Chondrocyte (in vitro differentiated cells): ENCODE results near the gene VBP1. TPM values are rescaled to one million over a fixed set of nuclear protein-coding genes. Genes with fewer than 3 reads are reported as not detected.

ENCODE experiments used
- DNase-seq: peaks from one replicate; pipeline ENCODE4 v3.0.0; 2021; ENCODE audit warnings: mixed read lengths, low spot score
- H3K27ac Mint-ChIP-seq: one replicate; pipeline ENCODE4 v1.8.0; 2021; ENCODE audit warnings: mild to moderate bottlenecking, moderate library complexity, mixed read lengths; ENCODE audit not compliant: unreplicated experiment
- H3K27me3 Mint-ChIP-seq: 2 replicates; pipeline ENCODE4 v1.8.0; 2021; ENCODE audit warnings: low read depth, mixed read lengths
- H3K36me3 Mint-ChIP-seq: 2 replicates; pipeline ENCODE4 v1.8.0; 2021; ENCODE audit warnings: low read depth, mixed read lengths
- H3K4me1 Mint-ChIP-seq: 2 replicates; pipeline ENCODE4 v1.8.0; 2021; ENCODE audit warnings: low read depth, mild to moderate bottlenecking, mixed read lengths
- H3K4me3 Mint-ChIP-seq: one replicate; pipeline ENCODE4 v1.8.0; 2021; ENCODE audit warnings: mild to moderate bottlenecking, moderate library complexity, mixed read lengths; ENCODE audit not compliant: unreplicated experiment
- H3K9me3 Mint-ChIP-seq: 2 replicates; pipeline ENCODE4 v1.8.0; 2021; ENCODE audit warnings: low read depth, mixed read lengths
- CTCF ChIP-seq: fragments of 200-600 bp; sonication (generic); IDR thresholded peaks from 2 replicates; pipeline ENCODE4 v1.5.0; 2021; ENCODE audit warnings: antibody characterized with exemption, mild to moderate bottlenecking, moderate library complexity
- total RNA-seq: library from RNA; stranded (reverse); gene quantifications from 3 replicates; pipeline ENCODE4 v1.2.1, GENCODE V29; 2021

Gene VBP1
- total RNA-seq, 1 donor from 2014 or later = 35.5 TPM

DNA sequence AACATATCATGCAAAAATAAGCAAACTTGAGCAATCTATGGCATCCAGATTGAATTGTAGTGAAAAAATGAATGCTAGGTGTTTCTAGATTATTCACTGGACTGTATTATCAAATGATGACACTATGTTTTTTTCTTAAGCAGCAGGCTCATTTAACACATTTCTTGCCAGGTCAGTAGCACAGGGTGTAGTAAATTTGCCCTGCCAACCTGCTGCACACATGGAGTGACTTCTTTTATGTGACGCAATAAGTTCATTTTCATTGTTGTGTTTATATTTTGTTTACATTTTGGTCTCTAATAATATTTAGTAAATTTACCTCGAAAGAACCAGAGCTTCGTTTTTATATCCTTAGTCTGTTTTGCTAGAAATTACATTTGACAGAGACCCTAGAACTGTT lies 9.5 kb downstream of the VBP1 start:
- TF ChIP-seq CTCF = no peak
- no peak for DNase-seq
- H3K27ac Mint-ChIP-seq = no peak overlapping the region
- no peaks in the 10 kb centered on the region for H3K27me3 Mint-ChIP-seq
- H3K9me3 Mint-ChIP-seq = peaks cover 11% of the 10 kb centered on the region
- peaks cover 12% of the 10 kb centered on the region for H3K36me3 Mint-ChIP-seq
- peaks cover 9% of the 10 kb centered on the region for H3K4me1 Mint-ChIP-seq
- no peak overlapping the region for H3K4me3 Mint-ChIP-seq

GRCh38 chrX:155231163-155231562 lies 14.9 kb downstream of the VBP1 start:
- Mint-ChIP-seq H3K27me3 (no peaks in the 10 kb centered on the region), H3K36me3 (peaks cover 10% of the 10 kb centered on the region), H3K4me3 (no peak overlapping the region), H3K27ac (no peak overlapping the region), H3K4me1 (peaks cover 13% of the 10 kb centered on the region), H3K9me3 (peaks cover 18% of the 10 kb centered on the region)
- TF ChIP-seq CTCF = no peak
- no peak for DNase-seq

DNA sequence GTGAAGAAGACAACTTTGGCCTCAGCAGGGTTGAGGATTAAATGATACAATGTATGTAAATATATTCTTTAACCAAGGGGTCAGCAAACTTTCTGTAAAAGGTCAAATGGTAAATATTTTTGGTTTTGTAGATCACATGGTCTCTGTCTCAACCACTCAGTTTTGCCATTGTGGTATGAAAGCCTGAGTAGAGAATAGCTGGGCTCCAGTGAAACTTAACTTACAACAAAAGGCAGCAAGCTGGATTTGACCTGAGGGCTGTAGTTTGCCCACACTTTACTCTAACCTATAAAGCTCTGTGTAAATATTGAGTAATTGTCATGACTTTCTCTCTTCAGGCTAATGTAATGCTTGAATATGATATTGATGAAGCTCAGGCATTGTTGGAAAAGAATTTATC lies 19.6 kb downstream of the VBP1 start:
- Mint-ChIP-seq H3K9me3 (peaks cover 8% of the 10 kb centered on the region), H3K27me3 (no peaks in the 10 kb centered on the region), H3K27ac (no peak overlapping the region), H3K36me3 (peaks cover 16% of the 10 kb centered on the region), H3K4me1 (peaks cover 5% of the 10 kb centered on the region), H3K4me3 (no peak overlapping the region)
- no peak for TF ChIP-seq CTCF
- DNase-seq = no peak

GRCh38 chrX:155237719-155238118 lies 21.5 kb downstream of the VBP1 start:
- Mint-ChIP-seq H3K4me1 (peaks cover 5% of the 10 kb centered on the region), H3K27me3 (no peaks in the 10 kb centered on the region), H3K27ac (no peak overlapping the region), H3K9me3 (peaks cover 4% of the 10 kb centered on the region), H3K36me3 (peaks cover 17% of the 10 kb centered on the region), H3K4me3 (no peak overlapping the region)
- no peak for TF ChIP-seq CTCF
- no peak for DNase-seq

- DNase-seq = no peak
- H3K36me3 Mint-ChIP-seq = peaks cover 10% of the 10 kb centered on the region
- H3K27me3 Mint-ChIP-seq = no peaks in the 10 kb centered on the region
- peaks cover 16% of the 10 kb centered on the region for H3K9me3 Mint-ChIP-seq
- H3K4me1 Mint-ChIP-seq = no peaks in the 10 kb centered on the region
- TF ChIP-seq CTCF = no peak
- H3K4me3 Mint-ChIP-seq = no peak overlapping the region
- H3K27ac Mint-ChIP-seq = no peak overlapping the region
Measured at GRCh38 chrX:155242300-155242699, 26.0 kb downstream of the VBP1 start.
